ENCODE results near the gene TCOF1.

The TCOF1 gene

DNA sequence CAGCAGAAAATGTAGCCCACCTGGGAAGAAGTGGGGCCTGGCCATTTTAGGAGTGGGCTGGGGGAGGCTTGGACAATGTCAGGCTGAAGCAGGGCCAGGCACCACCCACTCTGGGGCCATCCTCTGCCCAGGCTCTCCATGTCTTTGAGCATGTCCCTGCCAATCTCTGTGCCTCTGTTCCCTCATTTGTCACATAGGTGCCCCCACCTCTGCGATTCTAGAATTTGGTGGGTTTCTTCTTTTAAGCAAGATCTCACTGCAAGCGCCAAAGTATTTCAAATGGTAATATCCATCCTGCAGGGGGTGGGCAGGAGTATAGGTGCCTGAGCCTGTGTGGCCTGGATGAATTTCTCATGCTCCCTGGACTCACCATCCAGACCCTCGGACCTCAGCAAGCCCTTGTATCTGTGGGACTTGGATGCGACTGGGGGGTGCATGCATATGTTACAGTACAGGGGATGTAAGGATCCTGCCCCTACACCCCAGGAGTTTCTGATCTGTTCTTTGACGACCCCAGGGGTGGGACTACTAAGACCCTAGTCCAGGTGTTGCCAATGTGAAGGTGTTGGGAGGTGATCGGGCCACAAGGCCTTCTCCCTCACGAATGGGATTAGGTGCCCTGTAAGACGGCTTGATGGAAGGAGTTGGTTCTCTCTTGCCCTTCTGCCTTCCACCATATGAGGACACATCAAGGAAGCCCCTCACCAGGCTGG lies 50.9 kb downstream of the TCOF1 start:
- Histone ChIP-seq H4K20me1 (ENCODE audit: insufficient read depth, low read length) (peaks cover 2% of the 10 kb centered on the region; the same call in 1 of the 2 replicates), H3K79me2 (ENCODE audit: insufficient read depth, low read length) (no peaks in the 10 kb centered on the region), H3K4me2 (ENCODE audit: insufficient read depth, low read length) (no peak overlapping the region), H3K27me3 (ENCODE audit: insufficient read depth, low read length, poor library complexity) (no peaks in the 10 kb centered on the region), H3K36me3 (ENCODE audit: insufficient read depth, low read length) (no peaks in the 10 kb centered on the region), H3K27ac (ENCODE audit: low read length) (no peak overlapping the region), H3K4me3 (ENCODE audit: low read depth in 1 of 2, low read length in 2 of 2) (no peak overlapping the region), H3K9ac (ENCODE audit: low read depth, low read length) (no peak overlapping the region), H3K9me3 (ENCODE audit: insufficient read depth, low read length, severe bottlenecking) (no peaks in the 10 kb centered on the region), H3K4me1 (ENCODE audit: insufficient read depth, low read length) (no peaks in the 10 kb centered on the region), H2AFZ (ENCODE audit: low read depth, low read length) (no peak overlapping the region)
- no peak for TF ChIP-seq EZH2 (IDR thresholded peaks at IDR 0.05; ENCODE audit: borderline replicate concordance, low read depth, low read length, severe bottlenecking)
- TF ChIP-seq, protein P1, sequence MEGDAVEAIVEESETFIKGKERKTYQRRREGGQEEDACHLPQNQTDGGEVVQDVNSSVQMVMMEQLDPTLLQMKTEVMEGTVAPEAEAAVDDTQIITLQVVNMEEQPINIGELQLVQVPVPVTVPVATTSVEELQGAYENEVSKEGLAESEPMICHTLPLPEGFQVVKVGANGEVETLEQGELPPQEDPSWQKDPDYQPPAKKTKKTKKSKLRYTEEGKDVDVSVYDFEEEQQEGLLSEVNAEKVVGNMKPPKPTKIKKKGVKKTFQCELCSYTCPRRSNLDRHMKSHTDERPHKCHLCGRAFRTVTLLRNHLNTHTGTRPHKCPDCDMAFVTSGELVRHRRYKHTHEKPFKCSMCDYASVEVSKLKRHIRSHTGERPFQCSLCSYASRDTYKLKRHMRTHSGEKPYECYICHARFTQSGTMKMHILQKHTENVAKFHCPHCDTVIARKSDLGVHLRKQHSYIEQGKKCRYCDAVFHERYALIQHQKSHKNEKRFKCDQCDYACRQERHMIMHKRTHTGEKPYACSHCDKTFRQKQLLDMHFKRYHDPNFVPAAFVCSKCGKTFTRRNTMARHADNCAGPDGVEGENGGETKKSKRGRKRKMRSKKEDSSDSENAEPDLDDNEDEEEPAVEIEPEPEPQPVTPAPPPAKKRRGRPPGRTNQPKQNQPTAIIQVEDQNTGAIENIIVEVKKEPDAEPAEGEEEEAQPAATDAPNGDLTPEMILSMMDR (IDR thresholded peaks at IDR 0.05; ENCODE audit: borderline replicate concordance, extremely low read depth, low read length, poor library complexity, severe bottlenecking) = no peak
- DNase-seq (no peak), ATAC-seq (ENCODE audit: insufficient read depth, low read depth) (no peak)

GRCh38 chr5:150409638-150410523 lies 52.4 kb downstream of the TCOF1 start:
- Histone ChIP-seq H3K9ac (ENCODE audit: low read depth, low read length) (no peak overlapping the region), H3K4me1 (ENCODE audit: insufficient read depth, low read length) (no peaks in the 10 kb centered on the region), H3K4me3 (ENCODE audit: low read depth in 1 of 2, low read length in 2 of 2) (no peak overlapping the region), H3K4me2 (ENCODE audit: insufficient read depth, low read length) (no peak overlapping the region), H3K36me3 (ENCODE audit: insufficient read depth, low read length) (no peaks in the 10 kb centered on the region), H4K20me1 (ENCODE audit: insufficient read depth, low read length) (peaks cover 2% of the 10 kb centered on the region; the same call in 1 of the 2 replicates), H3K27ac (ENCODE audit: low read length) (no peak overlapping the region), H2AFZ (ENCODE audit: low read depth, low read length) (no peak overlapping the region), H3K79me2 (ENCODE audit: insufficient read depth, low read length) (no peaks in the 10 kb centered on the region), H3K27me3 (ENCODE audit: insufficient read depth, low read length, poor library complexity) (no peaks in the 10 kb centered on the region), H3K9me3 (ENCODE audit: insufficient read depth, low read length, severe bottlenecking) (no peaks in the 10 kb centered on the region)
- TF ChIP-seq, protein P1 (IDR thresholded peaks at IDR 0.05; ENCODE audit: borderline replicate concordance, extremely low read depth, low read length, poor library complexity, severe bottlenecking) = no peak
- TF ChIP-seq EZH2 (IDR thresholded peaks at IDR 0.05; ENCODE audit: borderline replicate concordance, low read depth, low read length, severe bottlenecking) = no peak
- DNase-seq (peak; percentile 53), ATAC-seq (ENCODE audit: insufficient read depth, low read depth) (peak; percentile 94)

- peaks cover 2% of the 10 kb centered on the region; the same call in 1 of the 2 replicates for H4K20me1 ChIP-seq (ENCODE audit: insufficient read depth, low read length)
- no peak overlapping the region for H2AFZ ChIP-seq (ENCODE audit: low read depth, low read length)
- no peak overlapping the region for H3K27ac ChIP-seq (ENCODE audit: low read length)
- no peaks in the 10 kb centered on the region for H3K79me2 ChIP-seq (ENCODE audit: insufficient read depth, low read length)
- TF ChIP-seq, protein P1 (IDR thresholded peaks at IDR 0.05; ENCODE audit: borderline replicate concordance, extremely low read depth, low read length, poor library complexity, severe bottlenecking) = no peak
- no peak for TF ChIP-seq EZH2 (IDR thresholded peaks at IDR 0.05; ENCODE audit: borderline replicate concordance, low read depth, low read length, severe bottlenecking)
- H3K36me3 ChIP-seq (ENCODE audit: insufficient read depth, low read length) = no peaks in the 10 kb centered on the region
- H3K4me2 ChIP-seq (ENCODE audit: insufficient read depth, low read length) = no peak overlapping the region
- H3K9ac ChIP-seq (ENCODE audit: low read depth, low read length) = no peak overlapping the region
- H3K4me3 ChIP-seq (ENCODE audit: low read depth in 1 of 2, low read length in 2 of 2) = no peak overlapping the region
- ATAC-seq (ENCODE audit: insufficient read depth, low read depth) = peak; percentile 47; the same call in 2 of the 3 replicates
- peak; percentile 24 for DNase-seq
- H3K4me1 ChIP-seq (ENCODE audit: insufficient read depth, low read length) = no peaks in the 10 kb centered on the region
- no peaks in the 10 kb centered on the region for H3K9me3 ChIP-seq (ENCODE audit: insufficient read depth, low read length, severe bottlenecking)
- no peaks in the 10 kb centered on the region for H3K27me3 ChIP-seq (ENCODE audit: insufficient read depth, low read length, poor library complexity)
Observed at GRCh38 chr5:150410524-150411244, 53.2 kb downstream of the TCOF1 start.

All from DND-41 (cell line).